HL-60 (cell line): ENCODE data around the gene A2M.

ENCODE experiments used
- DNase-seq, 2 experiments: peaks; one replicate each; pipeline ENCODE4 v3.0.0-alpha.2; 2010 to 2020; ENCODE audit warnings: low read depth in 1 of 2, low spot score in 1 of 2
- H3K27ac ChIP-seq: fragments of 250-450 bp; sonication (Bioruptor Pico); replicated peaks from 2 replicates; pipeline ENCODE4 v1.5.1; 2020; ENCODE audit warnings: mild to moderate bottlenecking, moderate library complexity
- H3K27me3 ChIP-seq: fragments of 250-450 bp; sonication (Bioruptor Pico); 2 replicates; pipeline ENCODE4 v1.5.1; 2021; ENCODE audit warnings: mild to moderate bottlenecking, moderate library complexity; ENCODE audit not compliant: insufficient read depth, poor library complexity, severe bottlenecking
- H3K4me3 ChIP-seq: replicated peaks from 2 replicates; pipeline ENCODE4 v1.5.1; 2011; ENCODE audit warnings: mild to moderate bottlenecking, control low read depth, low read length; ENCODE audit not compliant: insufficient read depth
- GABPA ChIP-seq: IDR thresholded peaks from 2 replicates; pipeline ENCODE4 v1.6.1; 2012; ENCODE audit warnings: low read depth
- POLR2AphosphoS5 ChIP-seq: IDR thresholded peaks from 2 replicates; pipeline ENCODE4 v1.6.1; 2012; ENCODE audit warnings: low read depth
- SPI1 ChIP-seq: IDR thresholded peaks from 2 replicates; pipeline ENCODE4 v1.6.1; 2012; ENCODE audit warnings: low read depth, mild to moderate bottlenecking, borderline replicate concordance
- TF ChIP-seq, protein P1 (sequence below): IDR thresholded peaks from one replicate; pipeline ENCODE4 v1.5.1; 2011; ENCODE audit warnings: low read length, control low read depth, inconsistent platforms; ENCODE audit not compliant: insufficient read depth
- TF ChIP-seq, protein P2 (sequence below): IDR thresholded peaks from 2 replicates; pipeline ENCODE4 v1.6.1; 2012; ENCODE audit warnings: low read depth; ENCODE audit not compliant: insufficient replicate concordance

A2M gene

DNA sequence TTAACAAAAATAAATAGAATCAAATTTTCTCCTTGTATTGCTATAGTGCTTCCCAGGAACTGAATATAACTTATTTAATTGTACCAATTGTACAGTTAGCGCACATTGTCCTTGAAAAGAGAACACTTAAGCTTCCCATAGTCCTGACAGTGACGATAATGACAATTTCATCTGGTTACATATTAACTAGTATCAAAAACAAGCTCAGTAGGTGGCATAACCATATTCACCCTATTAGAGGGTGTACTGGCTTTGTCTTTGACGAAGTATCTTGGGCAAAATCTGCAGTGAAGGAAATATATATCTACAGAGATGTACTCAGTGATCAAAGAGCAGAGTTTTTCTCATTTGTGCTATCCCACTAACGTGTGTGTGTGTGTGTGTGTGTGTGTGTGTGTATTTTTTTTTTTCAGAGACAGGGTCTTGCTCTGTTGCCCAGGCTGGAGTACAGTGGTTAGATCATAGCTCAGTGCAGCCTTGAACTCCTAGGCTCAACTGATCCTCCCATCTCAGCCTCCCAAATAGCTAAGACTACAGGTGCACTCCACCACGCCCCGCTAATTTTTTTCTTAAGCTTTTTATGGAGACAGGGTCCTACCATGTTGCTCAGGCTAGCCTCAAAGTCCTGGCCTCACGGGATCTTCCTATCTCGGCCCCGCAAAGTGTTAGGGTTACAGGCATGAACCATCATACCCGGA is 4.9 kb upstream of the A2M start:
- DNase-seq = no peak
- H3K27ac ChIP-seq = no peak overlapping the region
- no peaks in the 10 kb centered on the region for H3K27me3 ChIP-seq
- no peak overlapping the region for H3K4me3 ChIP-seq
- TF ChIP-seq, protein P1, sequence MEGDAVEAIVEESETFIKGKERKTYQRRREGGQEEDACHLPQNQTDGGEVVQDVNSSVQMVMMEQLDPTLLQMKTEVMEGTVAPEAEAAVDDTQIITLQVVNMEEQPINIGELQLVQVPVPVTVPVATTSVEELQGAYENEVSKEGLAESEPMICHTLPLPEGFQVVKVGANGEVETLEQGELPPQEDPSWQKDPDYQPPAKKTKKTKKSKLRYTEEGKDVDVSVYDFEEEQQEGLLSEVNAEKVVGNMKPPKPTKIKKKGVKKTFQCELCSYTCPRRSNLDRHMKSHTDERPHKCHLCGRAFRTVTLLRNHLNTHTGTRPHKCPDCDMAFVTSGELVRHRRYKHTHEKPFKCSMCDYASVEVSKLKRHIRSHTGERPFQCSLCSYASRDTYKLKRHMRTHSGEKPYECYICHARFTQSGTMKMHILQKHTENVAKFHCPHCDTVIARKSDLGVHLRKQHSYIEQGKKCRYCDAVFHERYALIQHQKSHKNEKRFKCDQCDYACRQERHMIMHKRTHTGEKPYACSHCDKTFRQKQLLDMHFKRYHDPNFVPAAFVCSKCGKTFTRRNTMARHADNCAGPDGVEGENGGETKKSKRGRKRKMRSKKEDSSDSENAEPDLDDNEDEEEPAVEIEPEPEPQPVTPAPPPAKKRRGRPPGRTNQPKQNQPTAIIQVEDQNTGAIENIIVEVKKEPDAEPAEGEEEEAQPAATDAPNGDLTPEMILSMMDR = no peak
- TF ChIP-seq SPI1 (no peak), POLR2AphosphoS5 (no peak), GABPA (no peak)
- TF ChIP-seq, protein P2, sequence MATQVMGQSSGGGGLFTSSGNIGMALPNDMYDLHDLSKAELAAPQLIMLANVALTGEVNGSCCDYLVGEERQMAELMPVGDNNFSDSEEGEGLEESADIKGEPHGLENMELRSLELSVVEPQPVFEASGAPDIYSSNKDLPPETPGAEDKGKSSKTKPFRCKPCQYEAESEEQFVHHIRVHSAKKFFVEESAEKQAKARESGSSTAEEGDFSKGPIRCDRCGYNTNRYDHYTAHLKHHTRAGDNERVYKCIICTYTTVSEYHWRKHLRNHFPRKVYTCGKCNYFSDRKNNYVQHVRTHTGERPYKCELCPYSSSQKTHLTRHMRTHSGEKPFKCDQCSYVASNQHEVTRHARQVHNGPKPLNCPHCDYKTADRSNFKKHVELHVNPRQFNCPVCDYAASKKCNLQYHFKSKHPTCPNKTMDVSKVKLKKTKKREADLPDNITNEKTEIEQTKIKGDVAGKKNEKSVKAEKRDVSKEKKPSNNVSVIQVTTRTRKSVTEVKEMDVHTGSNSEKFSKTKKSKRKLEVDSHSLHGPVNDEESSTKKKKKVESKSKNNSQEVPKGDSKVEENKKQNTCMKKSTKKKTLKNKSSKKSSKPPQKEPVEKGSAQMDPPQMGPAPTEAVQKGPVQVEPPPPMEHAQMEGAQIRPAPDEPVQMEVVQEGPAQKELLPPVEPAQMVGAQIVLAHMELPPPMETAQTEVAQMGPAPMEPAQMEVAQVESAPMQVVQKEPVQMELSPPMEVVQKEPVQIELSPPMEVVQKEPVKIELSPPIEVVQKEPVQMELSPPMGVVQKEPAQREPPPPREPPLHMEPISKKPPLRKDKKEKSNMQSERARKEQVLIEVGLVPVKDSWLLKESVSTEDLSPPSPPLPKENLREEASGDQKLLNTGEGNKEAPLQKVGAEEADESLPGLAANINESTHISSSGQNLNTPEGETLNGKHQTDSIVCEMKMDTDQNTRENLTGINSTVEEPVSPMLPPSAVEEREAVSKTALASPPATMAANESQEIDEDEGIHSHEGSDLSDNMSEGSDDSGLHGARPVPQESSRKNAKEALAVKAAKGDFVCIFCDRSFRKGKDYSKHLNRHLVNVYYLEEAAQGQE = no peak

DNA sequence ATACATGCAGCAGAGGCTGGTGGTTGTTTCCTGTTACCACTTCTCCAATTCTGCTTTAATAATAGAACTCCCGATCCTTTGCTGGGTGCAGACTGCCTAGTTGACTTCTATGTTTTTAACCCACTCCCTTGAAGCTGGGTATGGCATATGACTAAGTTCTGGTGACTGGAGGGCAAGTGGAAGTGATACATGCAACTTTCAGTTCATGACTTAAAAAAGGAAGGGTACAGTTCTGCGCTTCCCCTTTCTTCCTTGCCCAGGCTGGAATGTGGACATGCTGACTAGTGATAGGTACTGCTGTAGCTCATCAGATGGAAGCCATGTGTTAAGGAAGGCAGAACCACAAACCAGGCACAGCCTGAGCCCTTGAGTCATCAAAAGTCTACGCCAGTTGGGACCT is 2.4 kb upstream of the A2M start:
- H3K4me3 ChIP-seq = no peak overlapping the region
- no peak overlapping the region for H3K27ac ChIP-seq
- DNase-seq = peak; percentile 83 to 93
- TF ChIP-seq, protein P1 = no peak
- TF ChIP-seq POLR2AphosphoS5 = peak; percentile 72
- TF ChIP-seq, protein P2 = no peak
- peak; percentile 95 for TF ChIP-seq SPI1
- TF ChIP-seq GABPA = no peak
- no peaks in the 10 kb centered on the region for H3K27me3 ChIP-seq

DNA sequence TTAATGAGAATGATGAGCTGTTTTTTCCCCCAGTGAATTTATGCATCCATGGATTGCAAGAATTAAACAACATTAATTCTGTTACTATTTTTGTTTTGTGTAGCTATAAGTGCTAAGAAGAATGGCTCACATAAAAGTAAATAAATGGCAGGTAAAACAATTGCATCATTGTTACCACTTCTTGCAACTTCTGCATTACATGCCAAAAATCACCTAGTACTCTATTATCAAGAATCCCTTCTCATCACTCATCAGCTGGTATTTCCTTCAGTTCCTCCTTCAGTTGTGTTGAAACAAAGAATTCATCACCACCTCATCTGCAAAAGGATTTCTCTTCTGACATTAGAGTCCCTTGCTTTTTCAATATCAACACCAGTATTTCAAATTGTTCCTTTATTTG is 773 bp downstream of the A2M start:
- Histone ChIP-seq H3K4me3 (no peak overlapping the region), H3K27me3 (no peaks in the 10 kb centered on the region), H3K27ac (no peak overlapping the region)
- DNase-seq = peak in 1 of 2 experiments; percentile 11
- TF ChIP-seq GABPA (no peak), POLR2AphosphoS5 (no peak), SPI1 (no peak)
- TF ChIP-seq, protein P1 = no peak
- TF ChIP-seq, protein P2 = no peak
